Keratinocyte (primary cell): Measurements from ENCODE around the gene EXOC8.

Source experiments
- CTCF ChIP-seq, 3 experiments: IDR thresholded peaks in 1 of 3; conservative IDR thresholded peaks in 1 of 3; optimal IDR thresholded peaks in 1 of 3; 2 replicates in 2 of 3; 3 replicates in 1 of 3; pipeline versions ENCODE3 to v1.5.1; 2011; ENCODE audit warnings: low read length in 3 of 3, mild to moderate bottlenecking in 3 of 3, moderate library complexity in 2 of 3, control low read depth in 1 of 3, inconsistent platforms in 1 of 3; ENCODE audit not compliant: insufficient read depth in 2 of 3; ENCODE audit errors: extremely low read depth in 1 of 3
- EZH2 ChIP-seq: IDR thresholded peaks from one replicate; pipeline ENCODE4 v1.6.1; 2012; ENCODE audit warnings: inconsistent platforms, mild to moderate bottlenecking, low read length, moderate library complexity

GRCh38 chr1:231376101-231376500 lies 38.4 kb upstream of the EXOC8 start:
- TF ChIP-seq CTCF (optimal IDR thresholded peaks at IDR 0.05 in 1 of 3, IDR thresholded peaks at IDR 0.05 in 1 of 3, conservative IDR thresholded peaks at IDR 0.05 in 1 of 3; ENCODE audit: extremely low read depth in 1 of 3, insufficient read depth in 2 of 3, low read length in 3 of 3) (no peak), EZH2 (no peak)
